K562 (cell line): ENCODE results near the gene NRXN3. TPM values are rescaled to one million over a fixed set of nuclear protein-coding genes. Genes with fewer than 3 reads are reported as not detected.

Experiments
- ATAC-seq: fragments of 200-7000 bp; cut with Tn5 transposase; 3 replicates; pipeline ENCODE4 v1.9.1; 2020; ENCODE audit warnings: moderate library complexity
- BruUV-seq: library from RNA; stranded (reverse); fragments of 400-500 nt; replicated peaks from 2 replicates; lab custom pipeline; 2021; lab: Mats Ljungman, UMichigan
- CTCF ChIA-PET: fragments of 300-600 bp; formaldehyde crosslinking; extraction: SDS; loops from one replicate; lab custom pipeline; 2021; ENCODE audit warnings: low intra/inter-chr PET ratio; lab: Yijun Ruan, JAX
- POLR2A ChIA-PET: fragments of 300-600, 350-650 bp; sonication (Branson Sonifier 250); formaldehyde crosslinking; extraction: SDS; loops from one replicate; lab custom pipeline; 2021; ENCODE audit warnings: antibody characterized with exemption, inconsistent platforms; lab: Yijun Ruan, JAX
- DNase-seq, 4 experiments: peaks; one replicate each; pipeline versions ENCODE4 v3.0.0 to v3.0.0-alpha.2; 2011 to 2018; ENCODE audit warnings: low spot score in 3 of 4, mixed read lengths in 3 of 4; ENCODE audit errors: extremely low read depth in 1 of 4
- FAIRE-seq: peaks from 2 replicates; lab custom pipeline; 2011; peaks lifted over from hg19 to GRCh38; lab: Jason Lieb, UNC
- H2AFZ ChIP-seq: 2 replicates; pipeline ENCODE4 v1.6.0; 2011; ENCODE audit warnings: low read depth, low read length, control low read depth, inconsistent platforms
- H3K27ac ChIP-seq: fragments of 200-600 bp; 3 replicates; pipeline ENCODE4 v1.8.0; 2011; ENCODE audit warnings: low read depth, mild to moderate bottlenecking, control low read depth, inconsistent platforms, low read length, moderate library complexity, mixed read lengths; ENCODE audit errors: extremely low read depth
- H3K27me3 ChIP-seq, 2 experiments: fragments of 300-600 bp in 1 of 2; 2 replicates in 1 of 2; 3 replicates in 1 of 2; pipeline versions ENCODE4 v1.6.0 to v1.8.0; 2011; ENCODE audit warnings: inconsistent platforms in 2 of 2, low read length in 2 of 2, mild to moderate bottlenecking in 1 of 2, mixed read lengths in 1 of 2, moderate library complexity in 1 of 2; ENCODE audit not compliant: control insufficient read depth in 2 of 2, insufficient read depth in 2 of 2
- H3K36me3 ChIP-seq: fragments of 300-600 bp; 3 replicates; pipeline ENCODE4 v1.8.0; 2011; ENCODE audit warnings: mild to moderate bottlenecking, low read length, inconsistent platforms; ENCODE audit not compliant: control insufficient read depth, insufficient read depth
- H3K4me1 ChIP-seq, 2 experiments: fragments of 200-600 bp in 1 of 2; replicated peaks in 1 of 2; 2 replicates in 1 of 2; 3 replicates in 1 of 2; pipeline versions ENCODE4 v1.5.1 to v1.8.0; 2011; ENCODE audit warnings: inconsistent platforms in 2 of 2, low read length in 2 of 2, mild to moderate bottlenecking in 1 of 2, mixed read lengths in 1 of 2, moderate library complexity in 1 of 2; ENCODE audit not compliant: control insufficient read depth in 2 of 2, insufficient read depth in 2 of 2
- H3K4me2 ChIP-seq: 2 replicates; pipeline ENCODE4 v1.6.1; 2011; ENCODE audit warnings: low read length, control low read depth, inconsistent platforms, mixed read lengths; ENCODE audit not compliant: insufficient read depth
- H3K4me3 ChIP-seq: fragments of 200-600 bp; sonication (generic), shearing (Covaris generic); 2 replicates; pipeline ENCODE4 v1.5.1; 2016; ENCODE audit warnings: control low read depth, inconsistent platforms
- H3K79me2 ChIP-seq: fragments of 200-600 bp; 3 replicates; pipeline ENCODE4 v1.8.0; 2011; ENCODE audit warnings: low read length, inconsistent platforms; ENCODE audit not compliant: control insufficient read depth, insufficient read depth
- H3K9ac ChIP-seq, 2 experiments: 2 replicates each; pipeline versions ENCODE4 v1.6.0 to v1.6.1; 2011; ENCODE audit warnings: low read depth in 2 of 2, low read length in 2 of 2, control low read depth in 1 of 2, inconsistent platforms in 1 of 2, mild to moderate bottlenecking in 1 of 2, mixed read lengths in 1 of 2; ENCODE audit not compliant: insufficient read depth in 1 of 2
- H3K9me1 ChIP-seq: one replicate; pipeline ENCODE4 v1.6.0; 2011; ENCODE audit warnings: inconsistent platforms, mild to moderate bottlenecking, low read length, moderate library complexity; ENCODE audit not compliant: control insufficient read depth, insufficient read depth
- H3K9me3 ChIP-seq: replicated peaks from 2 replicates; pipeline ENCODE4 v1.5.1; 2011; ENCODE audit warnings: low read depth, low read length, inconsistent platforms; ENCODE audit not compliant: control insufficient read depth, insufficient read depth
- H4K20me1 ChIP-seq: replicated peaks from 2 replicates; pipeline ENCODE4 v1.6.1; 2011; ENCODE audit warnings: low read length, inconsistent platforms, mixed read lengths; ENCODE audit not compliant: control insufficient read depth, insufficient read depth
- ASH1L ChIP-seq: fragments of 450-650 bp; IDR thresholded peaks from 2 replicates; pipeline ENCODE4 v1.6.1; 2018; ENCODE audit warnings: borderline replicate concordance, mild to moderate bottlenecking, low read depth; ENCODE audit not compliant: partially characterized antibody
- C11orf30 ChIP-seq: fragments of 450-650 bp; IDR thresholded peaks from 2 replicates; pipeline ENCODE4 v1.6.1; 2016; ENCODE audit warnings: low read depth, mild to moderate bottlenecking
- MAFF ChIP-seq: IDR thresholded peaks from 2 replicates; pipeline ENCODE4 v1.6.1; 2012; ENCODE audit warnings: low read length, improper control_type of control experiment
- MAFG ChIP-seq: fragments of 450-650 bp; conservative IDR thresholded peaks from 2 replicates; pipeline ENCODE4 v1.6.1; 2016; ENCODE audit warnings: missing genetic modification characterization, missing compliant biosample characterization
- MAFK ChIP-seq: IDR thresholded peaks from 2 replicates; pipeline ENCODE4 v1.6.1; 2011; ENCODE audit warnings: low read length, improper control_type of control experiment
- RFX1 ChIP-seq: fragments of 450-650 bp; IDR thresholded peaks from 2 replicates; pipeline ENCODE4 v1.6.1; 2016; ENCODE audit warnings: mild to moderate bottlenecking, moderate library complexity
- ZNF316 ChIP-seq: fragments of 450-650 bp; IDR thresholded peaks from 2 replicates; pipeline ENCODE4 v1.6.1; 2016
- in situ Hi-C: fragments of 300-500 bp; cut with MboI; formaldehyde crosslinking; loops from 4 replicates; pipeline ENCODE4 v1.15.0; 2018; ENCODE audit warnings: inconsistent platforms, mixed read lengths
- intact Hi-C: fragments of 100-400 bp; cut with micrococcal nuclease; formaldehyde crosslinking; loops from 2 replicates; pipeline ENCODE4 v1.14.2; 2022
- polyA plus RNA-seq, 8 experiments: library from polyadenylated mRNA; depleted of rRNA in 4 of 8; stranded (reverse) in 5 of 8; unstranded in 3 of 8; fragments of >200 nt; fragmentation: Nextera tagmentation in 2 of 8; fragmentation: Illumina TruSeq in 1 of 8; extraction: Ambion mirVana in 2 of 8; extraction: Trizol in 1 of 8; gene quantifications; 2 replicates each; pipeline versions ENCODE4 v1.2.1 to v1.2.3, GENCODE V29; 2011 to 2014; ENCODE audit warnings: inconsistent platforms in 1 of 8, missing spikeins in 1 of 8
- total RNA-seq, 7 experiments: library from RNA; depleted of rRNA in 6 of 7; stranded (reverse); fragments of >200 nt in 6 of 7; fragmentation: Illumina TruSeq in 2 of 7; extraction: Trizol in 2 of 7; gene quantifications; 2 replicates each; pipeline versions ENCODE4 v1.2.1 to v1.2.3, GENCODE V29; 2011 to 2021; ENCODE audit warnings: low replicate concordance in 1 of 7

The NRXN3 gene
- total and polyA plus RNA-seq, 9 of the 15 experiments (the other 6 are each of a cell fraction or from before 2014, with no cell fraction given): 0.09 TPM; not detected in 8

DNA sequence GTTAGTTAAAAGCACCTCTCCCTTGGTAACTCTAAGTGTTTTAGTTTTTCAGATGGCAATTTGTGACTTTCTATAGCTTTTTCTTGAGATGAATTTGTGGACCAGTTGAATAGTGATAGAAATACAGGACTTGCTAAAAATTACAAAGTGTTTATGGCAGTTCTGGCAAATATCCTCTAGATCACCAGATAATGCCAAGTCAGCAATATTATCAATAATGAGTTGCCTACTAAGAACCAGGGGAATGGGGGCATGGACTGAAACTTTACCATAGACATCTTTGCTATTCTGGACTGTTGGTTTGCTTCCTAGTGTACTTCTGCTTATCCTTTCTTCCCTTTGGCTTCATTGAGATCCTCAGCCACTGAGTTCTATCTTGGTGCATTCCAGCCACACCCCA, 1456.9 kb downstream of the NRXN3 start:
- intact Hi-C loops: no loop called here
- TF ChIP-seq ZNF316 (peak; percentile 80), MAFK (peak; percentile 95), MAFF (peak; percentile 91), C11orf30 (peak; percentile 54; the same call in 1 of the 2 replicates), RFX1 (no peak), ASH1L (no peak), MAFG (peak; percentile 74)
- H3K4me3 ChIP-seq: no peak overlapping the region
- no peaks in the 10 kb centered on the region for H3K79me2 ChIP-seq
- no peaks in the 10 kb centered on the region for H3K4me1 ChIP-seq
- H2AFZ ChIP-seq: no peak overlapping the region
- no peaks in the 10 kb centered on the region for H3K9me3 ChIP-seq
- DNase-seq (no peak), FAIRE-seq (no peak), ATAC-seq (no peak)
- no peaks in the 10 kb centered on the region for H4K20me1 ChIP-seq
- H3K27ac ChIP-seq: no peak overlapping the region
- H3K36me3 ChIP-seq: no peaks in the 10 kb centered on the region
- no peak overlapping the region for H3K4me2 ChIP-seq
- POLR2A ChIA-PET: no interaction called here
- no peaks in the 10 kb centered on the region for H3K9me1 ChIP-seq
- H3K9ac ChIP-seq: no peak overlapping the region
- in situ Hi-C loops: no loop called here
- no TSS peak for BruUV-seq
- no peaks in the 10 kb centered on the region for H3K27me3 ChIP-seq
- CTCF ChIA-PET: no interaction called here
